Large intestine (tissue), 3 donors: Measurements from ENCODE around the gene SLC27A6. TPM values are rescaled to one million over a fixed set of nuclear protein-coding genes. Genes with fewer than 3 reads are reported as not detected.

ENCODE experiments used
- DNase-seq, 2 donors: peaks; one replicate each; pipeline versions ENCODE4 v3.0.0 to v3.0.0-alpha.2; 2013
- H3K27ac ChIP-seq: one replicate; pipeline ENCODE4 v1.5.1; 2013; ENCODE audit warnings: low read length
- H3K27me3 ChIP-seq: 2 replicates; pipeline ENCODE4 v1.6.1; 2013; ENCODE audit warnings: low read length; ENCODE audit not compliant: control insufficient read depth, insufficient read depth
- H3K36me3 ChIP-seq: 2 replicates; pipeline ENCODE4 v1.6.1; 2013; ENCODE audit warnings: low read length; ENCODE audit not compliant: control insufficient read depth, insufficient read depth
- H3K4me1 ChIP-seq: one replicate; pipeline ENCODE4 v1.6.1; 2013; ENCODE audit warnings: low read length; ENCODE audit not compliant: control insufficient read depth, insufficient read depth
- H3K4me3 ChIP-seq: one replicate; pipeline ENCODE4 v1.5.1; 2013; ENCODE audit warnings: low read length
- H3K9me3 ChIP-seq: one replicate; pipeline ENCODE4 v1.6.1; 2013; ENCODE audit warnings: mild to moderate bottlenecking, low read depth, low read length, moderate library complexity; ENCODE audit not compliant: control insufficient read depth
- WGBS: methylation state at CpG from one replicate; pipeline ENCODE4 v1.1.5; 2013; ENCODE audit warnings: low lambda C conversion rate; ENCODE audit not compliant: insufficient coverage; 5-methylcytosine and 5-hydroxymethylcytosine counted together
- polyA plus RNA-seq: library from polyadenylated mRNA; unstranded; fragments of 120-200 nt; gene quantifications from one replicate; pipeline ENCODE4 v1.2.1, GENCODE V29; 2013

The SLC27A6 gene
- polyA plus RNA-seq, 1 donor = 3.3 TPM

- H3K9me3 ChIP-seq = no peaks in the 10 kb centered on the region
- no peaks in the 10 kb centered on the region for H3K36me3 ChIP-seq
- no peak overlapping the region for H3K4me3 ChIP-seq
- H3K4me1 ChIP-seq = no peaks in the 10 kb centered on the region
- H3K27ac ChIP-seq = no peak overlapping the region
- no peak for DNase-seq
- no peaks in the 10 kb centered on the region for H3K27me3 ChIP-seq
Observed at GRCh38 chr5:129079496-129079895, 114.2 kb downstream of the SLC27A6 start.

DNA sequence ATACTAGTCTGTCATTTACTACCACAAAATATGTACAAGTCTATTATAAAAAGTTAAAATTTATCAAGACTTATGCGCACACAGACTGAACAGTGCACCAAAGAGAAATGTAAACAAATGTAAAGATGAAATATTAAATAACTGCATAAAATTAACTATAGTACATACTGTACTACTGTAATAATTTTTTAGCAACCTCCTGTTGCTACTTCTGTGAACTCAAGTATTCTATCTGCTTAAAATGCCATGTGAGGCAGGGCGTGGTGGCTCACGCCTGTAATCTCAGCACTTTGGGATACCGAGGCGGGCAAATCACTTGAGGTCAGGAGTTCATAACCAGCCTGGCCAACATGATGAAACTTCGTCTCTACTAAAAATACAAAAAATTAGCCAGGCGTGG, 115.5 kb downstream of the SLC27A6 start:
- Histone ChIP-seq H3K4me1 (no peaks in the 10 kb centered on the region), H3K27me3 (no peaks in the 10 kb centered on the region), H3K36me3 (no peaks in the 10 kb centered on the region), H3K4me3 (no peak overlapping the region), H3K9me3 (no peaks in the 10 kb centered on the region), H3K27ac (no peak overlapping the region)
- 100% methylated on average over 1 of the region's 7 CpGs for WGBS
- DNase-seq = no peak

- no peak for DNase-seq
Observed at GRCh38 chr5:129082225-129083136, 117.2 kb downstream of the SLC27A6 start.

More at GRCh38 chr5:129082225-129083136, 117.2 kb downstream of the SLC27A6 start:
- Histone ChIP-seq H3K27me3 (no peaks in the 10 kb centered on the region), H3K36me3 (no peaks in the 10 kb centered on the region), H3K4me3 (no peak overlapping the region), H3K4me1 (no peaks in the 10 kb centered on the region), H3K9me3 (no peaks in the 10 kb centered on the region), H3K27ac (no peak overlapping the region)
- 86% methylated on average over 2 of the region's 6 CpGs for WGBS

Other genes with a start within 250 kb of the SLC27A6 start
- gene ISOC1, start 129.3 kb downstream of the SLC27A6 start, polyA plus RNA-seq = 65.4 TPM